GM21619 (cell line): ENCODE measurements around the gene KCNT1.
"Not testable (repeated sequence)": the region's sequence is repeated elsewhere in the genome, so short reads cannot be mapped to it uniquely, and the experiment has no call there.

Experiments
- ATAC-seq: cut with Tn5 transposase; IDR thresholded peaks from one replicate; pipeline ENCODE4 v1.9.1; 2021; ENCODE audit not compliant: unreplicated experiment

The KCNT1 gene

DNA sequence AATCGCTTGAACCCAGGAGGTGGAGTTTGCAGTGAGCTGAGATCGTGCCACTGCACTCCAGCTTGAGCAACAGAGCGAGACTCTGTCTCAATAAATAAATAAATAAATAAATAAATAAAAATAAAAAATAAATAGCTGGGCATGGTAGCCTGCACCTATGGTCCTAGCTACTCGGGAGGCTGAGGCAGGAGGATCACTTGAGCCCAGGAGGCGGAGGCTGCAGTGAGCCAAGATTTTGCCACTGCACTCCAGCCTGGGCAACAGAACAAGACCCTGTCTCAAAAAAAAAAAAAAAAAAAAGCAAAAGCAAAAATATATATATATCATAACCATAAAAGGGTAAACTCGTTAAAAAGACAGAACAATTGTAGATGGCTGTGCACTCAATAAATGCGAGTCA, 29.2 kb upstream of the KCNT1 start:
- not testable (repeated sequence) for ATAC-seq

DNA sequence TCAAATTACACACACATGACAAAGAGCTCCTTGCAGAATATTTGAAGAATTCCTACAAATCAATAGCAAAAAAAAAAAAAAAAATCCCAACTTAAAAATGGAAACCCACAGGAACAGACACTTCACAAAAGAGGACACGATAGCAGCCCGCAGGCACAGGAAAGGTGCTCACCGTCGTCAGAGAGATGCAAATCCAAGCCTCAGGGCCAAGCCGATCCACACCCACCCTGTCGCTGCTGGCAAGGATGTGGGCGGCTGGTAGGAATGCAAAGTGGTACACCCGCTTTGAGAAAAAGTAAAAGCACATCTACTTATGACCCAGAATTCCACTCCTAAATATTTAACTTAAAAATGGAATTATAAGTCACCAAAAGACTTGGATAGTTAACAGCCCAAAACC, 28.0 kb upstream of the KCNT1 start:
- ATAC-seq = no peak

DNA sequence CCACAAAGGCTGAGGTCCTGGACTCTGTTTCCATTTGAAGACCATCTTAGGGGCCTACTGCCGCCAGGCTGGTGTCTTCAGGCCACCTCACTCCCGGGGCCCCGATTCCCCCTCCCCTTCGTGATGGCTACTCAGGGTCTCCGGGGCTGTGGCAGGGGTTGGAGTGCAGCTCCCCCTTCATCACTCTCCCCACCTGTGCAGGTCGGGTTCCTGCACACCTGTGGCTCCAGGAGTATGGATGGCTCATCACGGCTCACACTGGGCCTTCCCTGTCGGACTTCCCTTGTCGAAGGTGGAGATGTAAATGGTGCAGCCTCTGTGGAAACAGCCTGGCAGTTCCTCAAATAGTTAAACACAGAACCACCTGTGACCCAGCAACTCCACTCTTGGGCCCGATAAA, 27.0 kb upstream of the KCNT1 start:
- ATAC-seq = no peak

DNA sequence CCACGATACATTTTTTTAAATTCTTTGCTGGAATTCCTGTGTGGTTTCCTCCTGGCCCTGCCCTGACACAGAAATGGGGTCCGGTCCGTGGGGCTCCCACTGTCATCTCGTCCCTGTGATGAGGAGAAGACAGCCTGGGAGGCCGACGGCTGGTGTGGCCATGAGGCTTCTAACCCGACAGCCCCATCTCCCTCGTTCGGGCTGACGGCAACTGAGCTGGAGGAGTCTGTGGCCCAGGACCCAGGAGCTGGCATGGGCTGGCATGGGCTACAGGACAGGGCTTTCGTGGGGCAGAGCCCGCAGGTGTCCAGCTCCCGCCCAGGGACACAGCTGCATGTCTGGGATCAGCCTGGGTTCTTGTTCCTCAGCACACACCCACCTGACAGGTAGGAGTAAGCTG, 25.1 kb upstream of the KCNT1 start:
- no peak for ATAC-seq

DNA sequence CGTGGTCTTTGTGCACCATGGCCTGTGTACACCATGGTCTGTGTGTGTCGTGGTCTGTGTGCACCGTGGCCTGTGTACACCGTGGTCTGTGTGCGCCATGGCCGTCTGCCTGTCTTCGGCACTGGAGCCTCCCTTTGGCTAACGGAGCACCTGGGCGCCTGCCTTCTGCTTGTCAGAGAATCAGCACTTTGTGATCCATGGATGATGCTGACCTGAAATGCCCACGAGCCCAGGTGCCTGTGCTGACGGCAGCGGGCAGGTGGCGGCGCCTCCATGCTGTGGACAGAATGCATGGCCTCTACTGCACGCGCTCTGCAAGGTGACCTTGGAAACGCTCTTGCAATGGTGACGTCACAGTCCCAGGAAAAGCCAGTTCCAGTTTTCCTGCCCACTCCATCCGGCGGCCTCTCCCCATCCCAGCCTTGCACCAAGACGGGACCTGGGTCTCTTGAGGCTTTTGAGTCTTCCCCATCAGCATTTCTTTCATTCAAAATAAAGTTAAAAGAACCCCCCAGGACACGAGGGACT, 24.3 kb upstream of the KCNT1 start:
- ATAC-seq = no peak

DNA sequence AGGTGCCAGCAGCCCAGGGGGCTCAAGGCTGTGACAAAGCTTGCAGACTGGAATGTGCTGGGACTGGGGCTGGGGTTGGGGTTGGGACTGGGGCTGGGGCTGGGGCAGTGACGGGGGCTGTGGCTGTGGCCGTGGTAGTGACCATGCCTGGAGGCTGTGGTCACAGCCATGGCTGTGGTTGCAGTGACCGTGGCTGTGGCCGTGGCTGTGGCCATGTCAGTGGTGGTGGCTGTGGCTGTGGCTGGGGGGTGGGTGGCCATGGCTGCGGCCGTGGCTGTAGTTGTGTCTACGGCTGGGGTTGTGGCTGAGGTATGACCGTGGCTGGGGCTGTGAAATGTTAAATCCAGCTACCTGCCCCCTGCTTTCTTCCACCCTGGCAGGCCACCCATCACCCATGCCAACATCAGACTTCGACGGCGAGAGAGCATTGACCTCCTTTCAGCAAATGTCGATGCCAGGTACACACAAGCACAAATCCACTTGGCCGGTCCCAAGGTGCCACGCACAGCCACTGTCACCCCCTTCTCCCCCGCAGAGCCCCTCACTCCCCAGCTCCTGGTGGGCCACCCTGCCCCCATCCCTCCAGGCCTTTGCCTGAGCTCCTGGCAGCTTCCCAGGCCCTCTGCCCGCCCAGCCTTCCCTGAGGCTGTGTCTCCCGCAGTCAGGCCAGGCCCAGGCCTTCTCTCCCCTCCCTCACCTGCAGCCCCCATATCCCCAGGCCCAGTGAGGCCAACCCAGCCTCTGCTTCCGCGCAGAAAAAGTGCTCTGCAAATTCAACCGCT, 23.6 kb upstream of the KCNT1 start:
- ATAC-seq = no peak

DNA sequence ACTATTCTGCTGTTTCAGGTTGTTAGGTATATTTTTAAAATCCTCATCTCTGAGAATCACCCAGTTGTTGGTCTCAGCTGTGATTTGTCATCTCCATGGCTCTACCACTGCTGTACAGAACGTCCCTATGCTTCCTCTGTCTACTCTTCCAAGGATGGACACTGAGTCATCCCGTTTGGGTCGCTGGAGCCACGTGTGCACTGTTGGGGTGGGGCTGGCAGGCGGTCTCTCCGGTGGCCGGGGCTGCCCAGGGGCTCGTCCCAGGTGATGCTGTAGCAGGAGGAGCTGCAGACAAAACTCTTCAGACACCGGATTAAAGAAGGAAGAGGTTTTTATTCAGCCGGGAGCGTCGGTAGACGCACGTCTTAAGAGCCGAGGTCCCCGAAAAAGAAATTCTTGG, 21.9 kb upstream of the KCNT1 start:
- no peak for ATAC-seq

DNA sequence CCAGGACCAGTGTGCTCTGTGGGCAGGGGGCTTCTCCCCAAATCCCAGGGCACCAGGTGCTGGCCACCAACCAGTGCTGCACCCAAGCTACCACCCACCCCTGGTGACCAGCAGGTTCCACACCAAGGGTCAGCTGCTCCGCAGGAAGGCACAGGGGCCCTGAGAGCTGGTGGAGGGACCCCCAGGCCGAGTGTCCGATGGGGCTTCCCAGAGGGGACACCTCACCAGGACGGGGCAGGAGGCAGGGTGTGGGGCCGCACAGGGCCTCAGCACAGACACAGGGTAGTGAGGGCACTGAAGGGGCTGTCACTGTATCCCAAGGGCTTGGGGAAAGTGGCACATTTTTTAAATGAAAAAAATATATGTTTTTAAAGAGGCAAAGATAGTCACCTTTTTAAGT, 20.8 kb upstream of the KCNT1 start:
- ATAC-seq = no peak

DNA sequence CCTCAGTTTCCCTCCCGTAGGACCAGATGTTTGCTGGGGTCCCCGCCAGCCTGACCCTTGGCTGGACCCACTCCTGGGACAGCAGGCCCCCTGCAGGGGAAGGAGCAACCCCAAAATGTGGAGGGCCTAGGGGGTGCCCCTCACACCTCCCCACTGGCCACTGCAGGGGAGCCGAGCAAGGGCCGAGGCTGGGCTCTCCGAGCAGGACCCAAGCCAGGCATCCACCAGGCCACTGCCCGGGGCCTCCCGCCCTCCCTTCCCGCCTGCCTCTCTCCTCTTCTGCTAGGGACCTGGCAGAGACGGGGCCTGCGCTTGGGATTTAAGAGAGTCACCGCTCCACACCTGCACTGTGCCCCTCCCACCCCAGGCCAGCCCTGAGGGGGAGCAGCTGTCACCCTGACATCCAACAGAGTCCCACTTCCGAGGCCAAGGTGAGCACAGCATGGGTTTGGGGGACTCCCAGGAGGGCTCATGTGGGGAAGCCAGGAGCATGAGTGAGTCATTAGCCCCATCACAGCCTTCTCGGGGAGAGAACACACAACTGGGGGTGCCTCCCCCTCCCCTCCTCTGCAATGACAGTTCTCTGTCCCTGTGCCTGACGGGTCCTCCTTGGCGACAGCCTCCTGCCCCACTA, 18.5 kb upstream of the KCNT1 start:
- ATAC-seq = no peak

DNA sequence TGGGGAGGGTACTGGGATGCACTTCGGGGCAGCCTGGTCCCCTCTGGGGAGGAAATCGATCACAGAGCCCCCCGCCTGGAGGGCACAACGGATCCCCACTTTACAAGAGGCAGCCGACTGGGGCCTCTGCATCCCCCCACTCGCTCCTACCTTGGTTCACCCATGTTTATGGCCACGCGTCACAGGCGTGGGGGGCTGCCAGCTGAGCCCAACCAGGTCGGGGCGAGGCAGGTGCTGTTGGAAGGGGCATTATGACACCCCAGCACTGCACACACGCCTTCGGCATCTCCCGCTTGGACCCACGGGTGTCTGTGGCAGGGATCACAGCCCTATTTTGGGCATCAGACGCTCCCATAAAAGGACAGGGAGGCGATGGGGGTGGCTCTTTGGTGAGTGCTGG, 17.3 kb upstream of the KCNT1 start:
- ATAC-seq = no peak

DNA sequence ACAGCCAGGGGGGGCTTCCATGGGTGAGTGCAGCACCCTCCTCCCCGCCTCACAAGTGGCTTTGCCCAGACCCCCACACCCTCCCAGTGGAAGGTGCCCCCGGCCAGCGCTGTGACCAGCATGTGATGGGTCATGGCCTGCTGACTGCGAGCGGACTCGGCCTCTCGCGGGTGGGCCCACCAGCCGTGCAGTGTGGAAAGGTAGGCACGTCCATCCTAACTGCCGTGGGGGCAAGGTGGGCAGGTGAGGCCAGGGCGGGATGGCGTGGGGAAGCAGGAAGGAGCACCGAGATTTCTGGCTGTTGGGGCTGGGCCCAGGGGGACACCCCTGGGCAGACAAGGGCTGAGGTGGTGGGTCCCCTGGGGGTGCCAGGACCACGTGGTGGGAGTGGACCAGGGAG, 14.8 kb upstream of the KCNT1 start:
- no peak for ATAC-seq

DNA sequence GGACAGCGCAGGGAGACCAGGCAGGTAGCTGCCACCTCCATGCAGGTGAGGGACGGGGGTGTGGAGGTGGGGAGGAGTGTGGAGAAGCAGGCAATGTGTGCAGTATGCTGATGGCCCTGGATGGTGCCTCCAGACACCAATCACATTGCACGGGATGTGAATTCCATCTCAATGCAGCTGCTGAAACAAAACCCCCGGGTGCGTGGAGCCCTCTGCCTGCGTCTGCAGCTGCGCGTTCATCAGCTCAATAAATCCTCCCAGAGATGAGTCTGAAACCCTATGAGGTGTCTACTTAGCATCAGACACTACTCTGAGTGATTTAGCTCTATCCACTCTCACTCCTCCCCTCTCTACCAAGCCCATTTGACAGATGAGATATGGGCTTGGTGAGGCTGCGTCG, 13.0 kb upstream of the KCNT1 start:
- ATAC-seq = no peak

DNA sequence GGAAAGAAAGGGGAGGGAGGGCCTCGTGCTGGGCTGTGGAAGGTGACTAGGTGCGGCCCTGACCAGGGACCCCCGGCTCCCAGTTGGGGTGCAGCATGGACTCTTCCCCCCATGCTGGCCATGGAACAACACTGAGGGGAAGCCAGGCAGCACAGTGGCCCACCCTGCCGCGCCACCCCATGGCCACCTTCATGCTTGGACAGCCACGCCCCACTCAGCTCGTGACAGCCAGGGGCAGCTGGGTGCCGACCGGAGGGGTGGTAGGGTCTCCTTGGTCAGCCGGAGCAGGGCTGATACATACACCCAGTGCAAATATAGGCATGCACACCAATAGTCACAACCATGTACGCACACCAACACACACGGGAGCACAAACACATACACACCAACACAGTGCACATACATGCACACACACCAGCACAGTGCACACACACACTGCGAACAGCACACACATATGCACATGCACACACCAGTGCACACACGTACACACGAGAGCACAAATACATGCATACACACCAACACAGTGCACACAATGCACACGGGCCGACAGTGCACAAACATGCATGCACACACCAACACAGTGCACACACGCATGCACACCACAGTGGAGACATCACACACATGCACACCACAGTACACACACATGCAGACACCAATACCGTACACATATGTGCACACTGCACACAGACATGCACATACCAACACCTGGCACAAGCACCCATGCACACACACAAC, 11.0 kb upstream of the KCNT1 start:
- no peak for ATAC-seq

DNA sequence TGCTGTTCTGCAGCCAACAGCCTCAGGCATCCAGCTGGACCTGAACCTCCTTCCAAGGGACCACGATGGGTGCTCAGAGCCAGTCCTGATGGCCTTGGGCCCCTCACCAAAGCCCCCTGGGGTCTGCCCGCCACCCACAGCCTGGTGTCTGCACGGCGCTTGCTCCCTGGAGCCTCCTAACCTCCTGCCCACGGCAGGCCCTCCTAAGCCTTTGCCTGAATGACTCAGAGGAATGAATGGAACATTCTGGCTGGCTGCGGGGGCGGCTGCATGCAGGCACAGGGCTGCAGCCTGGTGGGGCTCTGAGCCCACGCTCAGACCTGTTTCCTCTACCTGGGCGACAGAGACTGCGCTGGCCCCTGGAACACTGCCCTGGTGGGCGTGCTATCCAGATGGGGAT, 9.6 kb upstream of the KCNT1 start:
- no peak for ATAC-seq

DNA sequence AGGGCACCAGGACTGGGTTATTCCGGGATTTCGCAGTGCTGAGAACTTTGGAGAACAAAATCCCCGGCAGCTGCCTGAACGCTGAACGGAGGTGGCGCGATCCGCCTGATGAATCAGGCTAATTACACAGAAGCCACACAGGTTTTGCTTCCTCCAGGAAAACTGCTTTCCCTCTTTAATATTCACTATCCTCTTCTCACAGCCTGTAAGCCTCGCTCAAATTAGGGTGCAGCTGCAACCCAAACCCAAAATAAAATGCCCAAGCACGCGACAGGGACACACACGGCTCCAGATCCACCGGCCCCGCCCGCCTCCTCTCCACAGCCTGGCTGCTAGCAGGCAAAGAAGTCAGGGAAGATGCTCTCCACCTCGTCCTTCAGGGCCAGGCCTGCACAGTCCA, 8.7 kb upstream of the KCNT1 start:
- no peak for ATAC-seq

DNA sequence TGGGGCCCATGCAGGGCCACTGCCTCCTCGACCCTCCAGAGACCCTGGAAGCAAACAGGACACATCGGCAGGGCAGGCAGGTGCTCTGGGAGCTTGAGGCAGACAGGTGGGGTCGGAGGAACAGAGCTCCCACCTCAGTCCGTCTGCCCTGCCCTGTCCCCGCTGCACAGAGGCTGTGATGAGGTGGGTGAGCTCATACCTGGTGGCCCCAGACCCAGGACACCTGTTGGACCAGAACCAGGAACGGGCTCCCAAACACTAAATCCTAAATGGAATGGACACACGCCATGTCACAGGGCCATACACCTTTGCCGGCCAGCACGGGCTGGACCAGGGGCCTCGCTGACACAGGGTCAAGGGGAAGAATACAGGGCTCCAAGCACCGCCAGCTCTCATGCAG, 8.2 kb upstream of the KCNT1 start:
- no peak for ATAC-seq

DNA sequence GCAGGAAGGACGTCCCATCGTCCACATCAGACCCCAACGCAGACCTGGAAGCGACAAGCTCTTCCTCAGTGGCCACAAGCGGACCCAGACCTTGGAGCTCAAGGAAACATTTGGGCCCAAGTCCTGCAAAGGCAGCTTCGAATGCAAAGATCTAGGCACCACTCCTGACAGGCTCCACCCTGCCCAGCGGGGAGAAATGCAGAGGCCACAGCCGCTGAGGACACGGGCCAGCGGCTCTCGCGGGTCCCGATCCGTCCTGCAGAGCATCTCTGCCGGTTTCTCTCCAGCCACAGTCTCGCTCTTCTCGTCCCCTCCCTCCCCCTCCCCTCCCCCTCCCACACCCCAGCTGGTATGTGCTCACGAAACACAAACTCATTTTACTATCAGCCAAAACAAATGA, 7.6 kb upstream of the KCNT1 start:
- ATAC-seq = no peak

DNA sequence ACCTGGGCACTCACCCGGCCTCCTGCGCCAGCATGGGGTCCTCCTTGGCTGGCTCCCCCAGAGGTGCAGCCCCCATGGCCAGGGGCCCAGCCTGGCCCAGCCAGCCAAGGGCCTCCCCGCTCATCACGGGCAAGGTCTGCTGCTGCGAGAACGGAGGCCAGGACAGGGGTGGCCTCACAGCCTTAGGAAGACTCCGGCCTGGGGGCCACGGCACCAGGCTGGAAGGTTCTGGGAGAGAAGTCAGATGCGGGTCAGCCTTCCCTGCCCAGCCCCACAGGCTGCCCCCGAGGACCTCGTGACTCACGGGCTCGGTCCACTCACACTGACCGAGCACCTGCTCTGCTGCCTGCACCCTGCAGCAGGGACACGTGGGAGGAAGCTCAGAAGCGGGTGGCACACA, 6.9 kb upstream of the KCNT1 start:
- ATAC-seq = no peak

DNA sequence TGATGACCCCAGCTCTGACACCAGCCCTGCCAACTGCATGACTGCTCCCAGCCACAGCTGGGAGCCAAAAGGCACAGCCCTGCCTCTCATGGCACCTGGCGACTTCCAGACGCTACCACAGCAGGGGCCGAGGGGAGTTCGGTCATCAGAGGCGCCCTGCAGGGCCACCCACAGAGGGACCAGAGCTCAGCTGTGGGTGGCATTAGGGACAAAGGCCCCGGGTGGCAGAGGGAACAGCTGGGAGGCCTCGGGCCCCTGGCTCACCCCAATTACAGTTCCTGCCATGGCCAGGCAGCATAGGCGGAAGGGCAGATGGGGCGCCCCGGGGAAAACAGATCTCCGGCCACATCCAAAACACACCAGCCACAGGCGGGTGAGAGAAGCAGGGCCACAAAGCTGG, 6.3 kb upstream of the KCNT1 start:
- no peak for ATAC-seq

DNA sequence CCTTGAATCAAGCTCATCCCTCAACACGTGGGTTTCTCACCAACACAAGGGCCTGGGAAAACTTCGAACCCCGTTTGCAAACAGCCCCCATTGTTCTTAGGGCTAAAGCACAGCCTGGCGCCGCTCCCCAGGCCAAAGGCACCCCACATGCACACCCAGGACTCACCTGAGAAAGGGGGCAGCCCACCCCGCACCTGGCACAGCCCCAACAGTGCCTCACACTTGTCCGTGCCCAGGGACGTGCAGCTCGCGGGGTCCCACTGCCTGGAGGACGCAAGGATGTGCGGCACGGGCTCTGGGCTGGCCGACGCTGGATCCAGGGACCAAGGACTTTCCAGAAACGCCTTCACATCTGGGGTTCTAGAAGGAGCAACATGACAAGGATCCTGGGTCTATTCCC, 5.5 kb upstream of the KCNT1 start:
- ATAC-seq = no peak

DNA sequence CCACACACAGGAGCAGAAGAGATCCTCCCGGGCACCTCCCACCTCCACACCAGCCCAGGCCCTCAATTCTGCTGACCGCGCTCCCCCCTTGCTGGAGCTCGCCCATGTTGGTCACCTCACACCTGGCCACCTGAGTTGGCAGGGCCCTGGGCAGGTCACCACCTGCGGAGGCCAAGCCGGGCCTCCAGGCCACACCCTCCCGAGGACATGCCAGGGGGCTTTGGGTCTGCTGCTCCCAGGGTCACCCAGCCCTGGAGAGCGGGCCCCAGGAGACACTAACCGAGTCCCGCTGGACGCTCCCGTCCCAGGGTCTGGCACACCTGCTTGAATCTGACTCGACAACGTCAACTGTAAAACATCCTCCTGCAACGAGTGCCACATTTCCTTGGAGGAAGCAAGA, 4.8 kb upstream of the KCNT1 start:
- no peak for ATAC-seq

DNA sequence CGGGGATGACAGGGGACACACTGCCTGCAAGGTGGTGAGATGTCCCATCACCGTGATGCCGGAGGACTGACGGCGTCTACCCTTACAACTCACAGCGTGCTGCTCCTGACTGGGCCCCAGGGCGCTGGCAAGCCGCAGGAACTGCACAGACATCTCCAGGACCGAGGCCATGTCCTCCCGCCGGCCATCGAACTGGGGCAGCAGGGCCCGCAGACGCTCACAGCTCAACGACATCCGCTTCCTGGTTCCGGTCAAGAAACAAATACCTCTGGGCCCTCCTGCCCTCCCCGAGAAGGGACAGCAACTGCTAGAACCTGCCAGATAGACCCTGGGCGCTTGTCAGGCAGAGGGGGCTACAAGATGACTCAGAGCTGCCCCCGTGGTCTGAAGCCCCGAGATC, 3.7 kb upstream of the KCNT1 start:
- no peak for ATAC-seq
